PFSK-1 (cell line): ENCODE data around the gene TP53I11.

Source experiments
- POLR2AphosphoS5 ChIP-seq: IDR thresholded peaks from 2 replicates; pipeline ENCODE4 v1.6.1; 2012; ENCODE audit warnings: low read depth, mild to moderate bottlenecking, control low read depth, low read length, moderate library complexity
- REST ChIP-seq, 2 experiments: IDR thresholded peaks; 2 replicates each; pipeline versions ENCODE4 v1.6.1 to v1.8.0; 2011 to 2012; ENCODE audit warnings: low read depth in 2 of 2, low read length in 2 of 2, control low read depth in 1 of 2, inconsistent platforms in 1 of 2, mild to moderate bottlenecking in 1 of 2, moderate library complexity in 1 of 2; ENCODE audit not compliant: insufficient read depth in 1 of 2
- SIN3A ChIP-seq: IDR thresholded peaks from 2 replicates; pipeline ENCODE4 v1.6.1; 2012; ENCODE audit warnings: mild to moderate bottlenecking, low read length, moderate library complexity, borderline replicate concordance; ENCODE audit not compliant: insufficient read depth
- TAF1 ChIP-seq: IDR thresholded peaks from 2 replicates; pipeline ENCODE4 v1.6.1; 2012; ENCODE audit warnings: low read length, control low read depth, borderline replicate concordance; ENCODE audit not compliant: insufficient read depth

GRCh38 chr11:44923806-44924205, 26.9 kb downstream of the TP53I11 start:
- TF ChIP-seq POLR2AphosphoS5 = no peak
- TF ChIP-seq REST (IDR thresholded peaks at IDR 0.05; ENCODE audit: insufficient read depth in 1 of 2, low read depth in 2 of 2, low read length in 2 of 2) = no peak
- TF ChIP-seq TAF1 = no peak
- TF ChIP-seq SIN3A = no peak
